ENCODE data around the gene EDAR. TPM values are rescaled to one million over a fixed set of nuclear protein-coding genes. Genes with fewer than 3 reads are reported as not detected.

The EDAR gene
- total RNA-seq, 1 experiment from 2014 or later = 0.82 TPM

DNA sequence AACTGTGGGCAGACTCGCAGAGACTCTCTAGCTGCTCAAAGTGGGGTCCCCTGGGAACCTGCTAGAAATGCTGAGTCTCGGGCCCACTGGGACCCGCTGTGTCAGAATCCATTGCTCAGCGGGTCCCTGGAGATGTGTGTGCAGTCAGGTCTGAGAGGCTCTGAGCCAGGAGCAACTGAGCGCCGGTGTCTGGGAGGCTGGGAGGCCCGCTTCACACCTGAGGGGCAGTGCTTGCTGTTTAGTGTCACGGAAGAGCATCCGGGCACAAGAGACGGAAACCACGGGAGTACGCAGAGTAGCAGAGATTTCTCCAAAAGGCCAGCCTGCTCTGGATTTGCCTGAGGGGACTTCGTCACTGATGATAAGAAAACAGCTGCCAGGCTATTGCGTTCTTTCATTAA, 70.1 kb downstream of the EDAR start:
- no peaks in the 10 kb centered on the region for H3K36me3 Mint-ChIP-seq (ENCODE audit: insufficient read depth, unreplicated experiment)
- H3K27ac Mint-ChIP-seq (ENCODE audit: unreplicated experiment) = no peak overlapping the region
- POLR2A ChIA-PET = no interaction called here
- DNase-seq = peak in 1 of 2 experiments; percentile 32
- no peaks in the 10 kb centered on the region for H3K4me1 ChIP-seq
- H3K36me3 ChIP-seq (ENCODE audit: control insufficient read depth, insufficient read depth, low read length) = no peaks in the 10 kb centered on the region
- H3K27me3 ChIP-seq (replicated peaks; ENCODE audit: control insufficient read depth, insufficient read depth, low read length) = no peaks in the 10 kb centered on the region
- TF ChIP-seq, protein P1, sequence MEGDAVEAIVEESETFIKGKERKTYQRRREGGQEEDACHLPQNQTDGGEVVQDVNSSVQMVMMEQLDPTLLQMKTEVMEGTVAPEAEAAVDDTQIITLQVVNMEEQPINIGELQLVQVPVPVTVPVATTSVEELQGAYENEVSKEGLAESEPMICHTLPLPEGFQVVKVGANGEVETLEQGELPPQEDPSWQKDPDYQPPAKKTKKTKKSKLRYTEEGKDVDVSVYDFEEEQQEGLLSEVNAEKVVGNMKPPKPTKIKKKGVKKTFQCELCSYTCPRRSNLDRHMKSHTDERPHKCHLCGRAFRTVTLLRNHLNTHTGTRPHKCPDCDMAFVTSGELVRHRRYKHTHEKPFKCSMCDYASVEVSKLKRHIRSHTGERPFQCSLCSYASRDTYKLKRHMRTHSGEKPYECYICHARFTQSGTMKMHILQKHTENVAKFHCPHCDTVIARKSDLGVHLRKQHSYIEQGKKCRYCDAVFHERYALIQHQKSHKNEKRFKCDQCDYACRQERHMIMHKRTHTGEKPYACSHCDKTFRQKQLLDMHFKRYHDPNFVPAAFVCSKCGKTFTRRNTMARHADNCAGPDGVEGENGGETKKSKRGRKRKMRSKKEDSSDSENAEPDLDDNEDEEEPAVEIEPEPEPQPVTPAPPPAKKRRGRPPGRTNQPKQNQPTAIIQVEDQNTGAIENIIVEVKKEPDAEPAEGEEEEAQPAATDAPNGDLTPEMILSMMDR (IDR thresholded peaks at IDR 0.05; ENCODE audit: insufficient read depth in 1 of 2, low read depth in 1 of 2, low read length in 1 of 2, severe bottlenecking in 1 of 2, unreplicated experiment in 1 of 2) = no peak
- H3K27me3 Mint-ChIP-seq (ENCODE audit: insufficient read depth, unreplicated experiment) = no peaks in the 10 kb centered on the region
- H3K9me3 Mint-ChIP-seq (ENCODE audit: unreplicated experiment) = no peaks in the 10 kb centered on the region
- CTCF ChIA-PET = no interaction called here
- H3K4me3 Mint-ChIP-seq (ENCODE audit: unreplicated experiment) = no peak overlapping the region
- H3K9me3 ChIP-seq = no peaks in the 10 kb centered on the region
- no TSS peak for BruUV-seq (replicated peaks)
- no peak overlapping the region for H3K4me3 ChIP-seq (ENCODE audit: low read depth, low read length)
- intact Hi-C loops (cut with micrococcal nuclease; ENCODE audit: unreplicated experiment) = no loop called here
- no peaks in the 10 kb centered on the region for H3K4me1 Mint-ChIP-seq (ENCODE audit: low read depth, unreplicated experiment)

DNA sequence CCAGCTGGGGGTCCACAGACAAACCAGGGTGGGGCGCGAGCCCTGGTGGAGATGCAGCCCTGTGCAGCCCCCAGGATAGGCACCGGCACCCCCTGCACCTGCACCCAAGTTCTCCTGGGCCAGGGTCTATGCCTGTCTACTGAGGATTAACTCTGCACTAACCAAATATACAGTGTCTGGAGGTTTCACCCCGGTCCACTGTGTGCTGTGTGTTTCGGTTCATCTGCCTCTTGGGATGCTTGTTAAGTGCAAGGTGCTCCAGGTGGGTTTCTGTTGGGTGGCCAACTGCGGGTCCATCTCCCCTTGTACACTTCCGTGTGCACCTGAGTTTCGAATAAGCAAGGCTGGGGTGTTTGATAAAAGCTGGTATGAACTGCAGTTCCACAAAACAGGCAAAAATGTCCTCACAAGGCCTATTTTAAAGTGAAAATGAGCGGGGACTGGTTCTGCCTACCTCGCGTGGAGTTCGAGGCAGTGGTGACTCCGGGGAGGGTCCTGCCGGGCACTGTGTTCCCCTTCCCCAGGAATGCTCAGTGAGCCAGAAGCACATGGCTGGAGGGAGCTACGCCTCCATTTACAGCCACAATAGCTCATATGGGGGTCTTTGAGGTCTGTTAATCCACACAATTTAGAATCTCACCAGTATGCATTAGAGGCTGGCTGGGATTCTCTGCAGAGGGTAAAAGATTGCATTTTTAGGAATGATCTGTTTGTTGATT, 70.7 kb downstream of the EDAR start:
- no peaks in the 10 kb centered on the region for H3K36me3 Mint-ChIP-seq (ENCODE audit: insufficient read depth, unreplicated experiment)
- no peak overlapping the region for H3K4me3 ChIP-seq (ENCODE audit: low read depth, low read length)
- ChIA-PET CTCF (no interaction called here), POLR2A (no interaction called here)
- no peaks in the 10 kb centered on the region for H3K9me3 ChIP-seq
- TF ChIP-seq, protein P1 (IDR thresholded peaks at IDR 0.05; ENCODE audit: insufficient read depth in 1 of 2, low read depth in 1 of 2, low read length in 1 of 2, severe bottlenecking in 1 of 2, unreplicated experiment in 1 of 2) = no peak
- no peak for DNase-seq
- H3K27me3 ChIP-seq (replicated peaks; ENCODE audit: control insufficient read depth, insufficient read depth, low read length) = no peaks in the 10 kb centered on the region
- no peaks in the 10 kb centered on the region for H3K9me3 Mint-ChIP-seq (ENCODE audit: unreplicated experiment)
- H3K4me1 ChIP-seq = no peaks in the 10 kb centered on the region
- BruUV-seq (replicated peaks) = no TSS peak
- H3K27me3 Mint-ChIP-seq (ENCODE audit: insufficient read depth, unreplicated experiment) = no peaks in the 10 kb centered on the region
- no peak overlapping the region for H3K27ac Mint-ChIP-seq (ENCODE audit: unreplicated experiment)
- H3K4me1 Mint-ChIP-seq (ENCODE audit: low read depth, unreplicated experiment) = no peaks in the 10 kb centered on the region
- H3K4me3 Mint-ChIP-seq (ENCODE audit: unreplicated experiment) = no peak overlapping the region
- H3K36me3 ChIP-seq (ENCODE audit: control insufficient read depth, insufficient read depth, low read length) = no peaks in the 10 kb centered on the region
- intact Hi-C loops (cut with micrococcal nuclease; ENCODE audit: unreplicated experiment) = no loop called here

DNA sequence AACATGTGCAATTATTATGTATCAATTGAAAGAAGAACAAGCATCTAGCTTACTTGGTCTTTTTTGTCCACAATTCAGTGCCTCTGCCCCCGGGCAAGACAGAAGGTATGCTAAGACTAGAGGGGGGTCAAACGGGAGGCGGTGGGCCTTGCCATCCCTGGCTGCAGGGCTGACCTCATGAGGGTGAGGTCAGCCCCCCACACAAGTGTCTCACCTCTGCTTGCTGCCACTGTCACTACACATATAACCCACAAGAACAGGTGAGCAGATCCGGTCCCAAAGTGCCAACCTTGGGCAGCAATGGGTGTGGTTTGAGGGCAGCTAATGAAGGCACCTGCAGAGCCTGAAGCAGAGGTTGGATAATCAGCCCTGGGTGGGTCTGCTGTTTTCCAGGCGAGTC, 71.5 kb downstream of the EDAR start:
- Histone ChIP-seq H3K9me3 (no peaks in the 10 kb centered on the region), H3K4me1 (no peaks in the 10 kb centered on the region), H3K36me3 (ENCODE audit: control insufficient read depth, insufficient read depth, low read length) (no peaks in the 10 kb centered on the region), H3K4me3 (ENCODE audit: low read depth, low read length) (no peak overlapping the region), H3K27me3 (replicated peaks; ENCODE audit: control insufficient read depth, insufficient read depth, low read length) (no peaks in the 10 kb centered on the region)
- intact Hi-C loops (cut with micrococcal nuclease; ENCODE audit: unreplicated experiment) = no loop called here
- H3K36me3 Mint-ChIP-seq (ENCODE audit: insufficient read depth, unreplicated experiment) = no peaks in the 10 kb centered on the region
- TF ChIP-seq, protein P1 (IDR thresholded peaks at IDR 0.05; ENCODE audit: insufficient read depth in 1 of 2, low read depth in 1 of 2, low read length in 1 of 2, severe bottlenecking in 1 of 2, unreplicated experiment in 1 of 2) = no peak
- no peak overlapping the region for H3K4me3 Mint-ChIP-seq (ENCODE audit: unreplicated experiment)
- ChIA-PET POLR2A (no interaction called here), CTCF (no interaction called here)
- H3K27ac Mint-ChIP-seq (ENCODE audit: unreplicated experiment) = no peak overlapping the region
- BruUV-seq (replicated peaks) = no TSS peak
- DNase-seq = no peak
- H3K4me1 Mint-ChIP-seq (ENCODE audit: low read depth, unreplicated experiment) = no peaks in the 10 kb centered on the region
- H3K27me3 Mint-ChIP-seq (ENCODE audit: insufficient read depth, unreplicated experiment) = no peaks in the 10 kb centered on the region
- H3K9me3 Mint-ChIP-seq (ENCODE audit: unreplicated experiment) = no peaks in the 10 kb centered on the region

Measured in Caco-2 (cell line).